NCI-H146 treated with DMSO at 0.1 percent for 48 hours (cell line): ENCODE data around the gene LUC7L.
"Not testable (repeated sequence)": the region's sequence is repeated elsewhere in the genome, so short reads cannot be mapped to it uniquely, and the experiment has no call there.

Experiments used
- DNase-seq: peaks from one replicate; lab custom pipeline; 2025; ENCODE audit not compliant: unreplicated experiment; lab: John Stamatoyannopoulos, UW

Gene LUC7L

GRCh38 chr16:263944-264343 lies 34.7 kb upstream of the LUC7L start:
- no peak for DNase-seq

GRCh38 chr16:263182-263774 lies 34.0 kb upstream of the LUC7L start:
- DNase-seq, result no peak

- no peak for DNase-seq
Observed at GRCh38 chr16:262121-262745, 33.0 kb upstream of the LUC7L start.

GRCh38 chr16:261031-261691 lies 31.9 kb upstream of the LUC7L start:
- DNase-seq, result no peak

GRCh38 chr16:260326-260725 lies 31.1 kb upstream of the LUC7L start:
- no peak for DNase-seq

- DNase-seq, result no peak
Observed at GRCh38 chr16:259814-260253, 30.6 kb upstream of the LUC7L start.

GRCh38 chr16:259226-259625 lies 30.0 kb upstream of the LUC7L start:
- no peak for DNase-seq

GRCh38 chr16:258091-258490 lies 28.8 kb upstream of the LUC7L start:
- DNase-seq, result not testable (repeated sequence)

- DNase-seq, result no peak
Observed at GRCh38 chr16:255183-255582, 25.9 kb upstream of the LUC7L start.

GRCh38 chr16:254461-254860 lies 25.2 kb upstream of the LUC7L start:
- no peak for DNase-seq

- DNase-seq, result no peak
Observed at GRCh38 chr16:253833-254232, 24.6 kb upstream of the LUC7L start.

- no peak for DNase-seq
Observed at GRCh38 chr16:252366-253337, 23.4 kb upstream of the LUC7L start.

- no peak for DNase-seq
Observed at GRCh38 chr16:249431-249830, 20.2 kb upstream of the LUC7L start.

GRCh38 chr16:247027-247426 lies 17.8 kb upstream of the LUC7L start:
- DNase-seq, result no peak

GRCh38 chr16:245105-245504 lies 15.9 kb upstream of the LUC7L start:
- DNase-seq, result no peak

- no peak for DNase-seq
Observed at GRCh38 chr16:243348-243747, 14.1 kb upstream of the LUC7L start.

GRCh38 chr16:242281-242680 lies 13.0 kb upstream of the LUC7L start:
- no peak for DNase-seq

- DNase-seq, result no peak
Observed at GRCh38 chr16:240559-240958, 11.3 kb upstream of the LUC7L start.

- DNase-seq, result no peak
Observed at GRCh38 chr16:239948-240277, 10.7 kb upstream of the LUC7L start.

- peak; percentile 86 for DNase-seq
Observed at GRCh38 chr16:234468-235305, 5.4 kb upstream of the LUC7L start, which contains the start of gene FAM234A. TSS of gene FAM234A (plus strand) at chr16:234821. CDS start at chr16:254414, 19,593 bp downstream.
